ENCODE results near the gene MSI2.

Gene MSI2

DNA sequence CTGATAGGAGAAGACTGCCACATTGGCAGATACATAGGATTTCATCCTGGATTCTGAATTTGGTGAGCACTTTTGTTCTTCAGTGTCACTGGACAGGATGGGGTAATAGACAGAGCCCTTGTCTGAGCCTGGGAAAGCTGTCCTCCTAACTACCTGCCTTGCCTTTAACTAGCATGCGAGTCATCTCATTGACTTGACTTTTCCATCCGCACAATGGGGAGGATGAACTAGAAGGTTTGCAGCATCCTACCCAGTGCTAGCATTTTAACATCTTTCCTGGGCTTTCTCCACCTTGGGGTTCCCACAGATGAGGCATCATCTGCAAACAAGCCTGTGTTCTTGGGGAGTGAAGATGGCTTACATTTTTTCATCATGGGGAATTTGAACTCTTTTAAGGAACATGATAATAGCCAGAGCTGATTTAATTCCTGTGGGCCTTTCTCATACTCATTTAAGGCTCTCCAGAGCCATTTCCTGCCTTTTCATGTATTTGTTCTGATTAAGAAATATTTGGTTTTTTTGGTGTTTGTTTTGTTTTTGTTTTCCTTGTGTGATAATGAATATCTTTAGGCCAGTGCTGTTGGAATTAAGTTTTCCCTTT, 139.5 kb downstream of the MSI2 start:
- DNase-seq (ENCODE audit: low read depth in 2 of 2): no peak

DNA sequence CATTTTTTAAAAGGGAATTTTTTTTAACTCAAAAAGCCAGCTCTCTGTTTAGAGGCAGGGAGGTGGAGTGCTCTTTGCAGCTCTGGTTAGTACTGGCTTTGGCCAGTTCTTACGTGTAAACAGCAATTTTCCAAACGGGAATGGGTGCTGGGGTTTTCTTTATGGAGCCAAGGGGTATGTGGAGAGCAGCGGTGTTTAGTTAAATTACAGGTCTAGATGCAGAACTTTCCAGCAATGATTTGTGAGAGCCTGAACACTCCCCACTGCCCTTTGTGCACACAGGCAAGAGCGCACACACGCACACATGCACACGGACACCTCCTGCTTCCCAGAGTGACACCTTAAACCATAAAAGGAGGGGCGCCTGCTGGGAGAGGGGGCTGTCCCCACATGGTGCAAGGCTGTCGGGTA, 140.2 kb downstream of the MSI2 start:
- no peak for DNase-seq (ENCODE audit: low read depth in 2 of 2)

DNA sequence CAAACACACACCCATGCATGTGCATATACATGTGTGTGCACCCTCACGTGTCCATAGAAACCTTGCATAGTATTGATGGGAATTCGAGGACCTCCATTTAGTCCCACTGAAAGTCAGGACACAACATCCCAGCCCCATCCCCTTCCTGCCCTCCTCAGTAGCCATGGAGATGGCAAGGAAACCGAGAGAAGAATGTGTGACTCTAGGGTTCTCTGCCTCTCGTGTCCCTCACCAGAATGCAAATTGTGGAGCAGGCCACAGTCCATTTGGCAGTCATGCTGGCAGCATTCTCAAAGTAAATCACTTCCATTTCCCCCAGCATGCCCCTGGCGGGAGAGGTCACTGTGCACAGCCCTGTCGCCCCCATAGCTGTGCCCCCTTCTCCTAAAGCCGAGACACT, 141.1 kb downstream of the MSI2 start:
- DNase-seq (ENCODE audit: low read depth in 2 of 2): no peak

DNA sequence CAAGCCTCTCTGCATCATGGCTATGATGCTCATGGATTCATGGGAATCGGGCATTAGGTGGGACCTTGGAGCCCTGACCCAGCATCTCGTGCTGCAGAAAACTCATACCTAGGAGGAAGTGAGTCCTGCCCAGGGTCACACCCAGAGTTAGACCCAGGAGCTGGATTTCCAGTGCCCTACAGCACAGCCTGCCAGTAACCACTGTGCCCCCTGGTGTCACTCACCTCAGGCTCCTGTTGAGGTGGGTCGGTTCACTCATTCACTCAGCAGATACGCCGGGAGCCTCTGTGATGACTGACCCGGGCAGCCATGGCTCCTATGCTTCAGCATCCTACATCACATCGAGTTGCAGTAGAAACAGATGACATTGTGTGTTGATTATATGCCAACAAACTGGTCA, 143.4 kb downstream of the MSI2 start:
- no peak for DNase-seq (ENCODE audit: low read depth in 2 of 2)

DNA sequence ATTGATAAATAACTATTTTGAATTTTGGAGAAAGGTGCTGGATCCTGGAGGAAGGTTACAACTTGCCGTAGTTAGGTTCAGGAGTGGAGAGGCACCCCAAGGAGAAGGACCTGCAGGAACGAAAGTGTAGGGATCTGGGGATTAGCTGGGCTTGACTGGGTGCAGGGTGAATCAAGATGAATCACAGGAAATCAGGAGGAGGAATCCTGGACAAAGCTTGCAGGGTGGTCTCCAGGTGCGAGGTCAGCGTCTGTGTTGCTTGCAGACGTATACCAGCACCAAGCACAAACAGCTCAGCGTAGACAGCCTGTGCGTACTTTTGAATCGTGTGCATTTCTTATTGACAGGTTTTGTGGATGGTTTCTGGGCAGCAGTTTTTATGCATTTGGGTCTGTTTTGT, 144.3 kb downstream of the MSI2 start:
- DNase-seq (ENCODE audit: low read depth in 2 of 2): no peak

DNA sequence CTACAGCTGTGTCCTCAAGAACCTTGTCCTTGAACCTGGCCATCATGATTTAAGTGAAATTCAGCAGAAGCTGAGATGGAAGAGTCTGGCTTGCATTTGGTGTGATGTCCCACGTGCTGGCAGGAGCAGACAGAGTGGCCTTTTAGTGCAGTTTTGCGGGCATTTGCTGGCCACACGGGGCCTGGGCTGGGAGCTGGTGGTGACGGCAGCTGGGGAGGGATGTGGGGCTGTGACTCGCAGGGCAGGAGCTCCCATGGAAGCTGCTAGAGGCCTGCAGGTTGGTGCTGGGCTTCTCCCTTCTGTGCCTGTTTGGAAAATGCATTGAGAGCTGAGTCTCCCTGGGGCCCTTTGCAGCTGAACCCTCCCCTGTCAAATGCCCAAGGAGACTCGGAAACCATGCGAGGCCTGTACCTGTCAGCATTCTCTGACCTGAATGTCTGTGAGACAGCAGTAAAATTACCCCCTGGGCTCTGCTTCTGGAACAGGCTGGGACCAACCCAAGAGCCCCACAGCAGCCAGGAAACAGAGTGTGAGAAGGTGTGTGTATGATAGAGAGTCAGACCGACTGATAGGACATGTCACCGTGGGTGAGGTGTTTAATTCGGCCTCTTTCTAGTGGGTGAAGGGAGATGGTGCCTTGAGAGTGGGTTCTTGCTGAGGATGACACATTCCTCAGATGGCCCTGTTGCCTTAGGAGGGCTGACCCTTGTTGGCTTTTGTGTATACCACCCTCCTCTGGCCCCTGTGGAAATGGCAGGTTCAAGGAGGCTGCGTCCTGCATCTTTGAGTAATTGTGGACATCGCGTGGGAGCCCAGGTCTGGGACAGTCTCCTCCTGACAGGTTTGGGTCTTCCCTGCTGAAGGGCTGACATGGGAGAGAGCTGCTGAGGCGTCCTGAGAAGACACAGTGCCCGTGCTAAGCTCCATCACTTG, 145.5 kb downstream of the MSI2 start:
- DNase-seq (ENCODE audit: low read depth in 2 of 2): no peak

DNA sequence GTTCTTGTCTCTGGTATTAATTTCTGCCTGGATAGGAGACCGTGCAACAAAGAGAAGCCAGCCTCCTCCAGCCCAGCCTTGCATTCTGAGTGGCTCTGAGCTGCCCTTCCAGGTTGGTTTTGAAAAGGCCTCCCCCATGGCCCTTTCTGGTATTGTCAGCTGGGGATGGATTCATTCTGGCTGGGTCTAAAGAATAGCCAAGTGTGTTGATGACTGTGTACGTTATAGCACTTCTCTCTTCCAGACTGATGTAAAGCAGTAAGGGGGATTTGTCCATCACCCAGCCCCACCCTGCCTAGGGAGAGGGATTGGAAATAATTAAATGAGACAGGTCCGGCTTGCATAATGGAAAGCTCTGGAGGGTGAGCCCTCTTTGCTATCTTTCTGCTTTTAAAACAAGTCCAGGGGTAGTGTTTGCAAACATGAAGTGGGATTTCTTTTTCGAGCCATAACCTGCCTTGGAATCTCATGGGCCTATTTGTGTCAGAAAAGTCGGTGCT, 146.4 kb downstream of the MSI2 start:
- DNase-seq (ENCODE audit: low read depth in 2 of 2): no peak

DNA sequence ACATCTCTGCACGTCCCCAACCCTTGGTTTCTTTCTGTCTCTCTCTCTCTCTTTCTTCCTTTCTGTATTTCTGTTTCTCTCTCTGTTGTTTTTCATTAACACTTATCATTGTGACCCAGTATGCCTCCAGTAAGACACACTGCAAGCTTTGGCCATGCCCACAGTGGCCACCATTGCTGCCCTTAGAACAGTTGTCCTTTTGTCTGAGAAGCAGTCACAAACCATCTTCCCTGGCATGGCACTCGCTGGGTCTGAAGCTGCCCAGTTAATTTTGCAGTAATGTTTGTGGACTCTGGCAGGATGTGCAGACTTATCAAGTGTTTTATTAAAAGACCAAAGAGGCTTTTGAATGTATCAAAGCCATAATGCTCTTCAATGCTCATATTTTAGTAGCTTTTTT, 146.9 kb downstream of the MSI2 start:
- no peak for DNase-seq (ENCODE audit: low read depth in 2 of 2)

DNA sequence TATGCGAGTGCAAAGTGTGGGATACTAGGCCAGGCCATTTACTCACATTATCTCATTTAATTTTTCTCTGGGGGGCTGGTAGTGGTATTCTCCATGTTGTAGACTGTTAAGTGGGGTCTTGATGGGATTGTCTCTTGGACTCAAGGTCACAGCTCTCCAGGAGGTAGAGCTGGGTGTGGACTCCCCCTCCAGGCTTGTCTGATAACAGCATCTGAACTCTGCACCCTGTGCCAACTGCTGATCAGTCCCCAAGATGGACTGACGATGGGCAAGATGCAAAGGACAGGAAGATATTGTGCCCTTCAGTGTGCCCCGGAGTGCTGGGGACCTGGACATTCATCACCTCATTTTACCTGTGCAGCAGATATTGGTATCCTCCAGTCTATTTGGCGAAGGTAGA, 147.8 kb downstream of the MSI2 start:
- DNase-seq (ENCODE audit: low read depth in 2 of 2): no peak

DNA sequence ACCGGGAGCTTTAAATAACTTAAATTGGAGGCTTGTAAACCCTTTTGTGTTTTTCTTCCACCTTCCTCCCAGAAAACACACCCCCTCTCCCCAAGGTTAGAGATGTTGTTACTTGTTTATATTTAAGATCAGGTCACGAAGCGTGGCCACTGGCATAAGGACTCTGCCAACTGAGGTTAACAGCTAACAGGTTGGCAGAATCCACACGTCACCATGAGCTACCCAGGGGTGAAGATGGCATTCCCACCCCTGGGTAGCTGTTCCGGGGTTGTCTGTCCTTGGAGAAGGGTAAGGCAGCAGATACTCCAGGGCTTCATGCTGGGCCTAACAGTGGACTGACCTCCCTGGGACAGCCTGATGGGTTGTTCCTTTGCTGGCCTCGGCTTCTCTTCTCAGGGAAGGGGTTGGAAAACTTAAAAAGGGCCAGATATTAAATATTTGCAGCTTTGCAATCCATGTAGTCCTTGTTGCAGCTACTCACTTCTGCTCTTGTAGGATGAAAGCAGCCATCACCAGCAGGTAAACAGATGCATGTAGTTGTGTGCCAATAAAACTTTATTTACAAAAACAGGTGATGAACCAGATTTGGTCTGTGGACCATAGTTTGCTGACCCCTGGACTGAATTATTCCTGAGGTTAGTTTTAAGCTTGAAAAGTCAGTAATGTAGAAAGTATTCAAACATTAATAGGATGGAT, 148.6 kb downstream of the MSI2 start:
- no peak for DNase-seq (ENCODE audit: low read depth in 2 of 2)

DNA sequence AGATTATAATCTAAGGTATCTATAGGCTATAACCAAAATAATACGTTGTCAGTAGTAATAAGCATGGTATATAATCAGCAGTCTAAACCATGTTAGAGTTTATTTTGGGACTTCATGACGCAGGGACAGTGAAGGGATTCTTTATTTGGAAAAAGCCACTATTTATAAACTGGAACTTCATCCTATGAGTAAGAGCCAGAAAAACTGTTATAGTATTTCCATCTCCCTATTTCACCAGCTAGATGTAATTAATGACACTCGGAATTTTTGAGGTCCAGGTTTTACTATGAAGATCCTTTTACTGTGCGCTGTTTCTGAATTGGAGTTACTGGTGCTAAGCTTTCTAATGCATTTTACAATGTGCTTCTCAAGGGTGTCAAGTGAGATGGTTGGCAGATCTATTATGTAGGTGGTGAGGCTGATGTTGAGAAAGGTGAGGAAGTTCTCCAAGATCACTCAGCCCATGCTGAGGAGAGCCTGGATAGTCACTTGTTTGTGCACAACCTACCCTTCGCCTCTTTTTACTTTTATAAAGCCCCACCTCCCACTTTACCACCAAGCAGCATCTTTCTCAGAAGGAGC, 149.3 kb downstream of the MSI2 start:
- no peak for DNase-seq (ENCODE audit: low read depth in 2 of 2)

DNA sequence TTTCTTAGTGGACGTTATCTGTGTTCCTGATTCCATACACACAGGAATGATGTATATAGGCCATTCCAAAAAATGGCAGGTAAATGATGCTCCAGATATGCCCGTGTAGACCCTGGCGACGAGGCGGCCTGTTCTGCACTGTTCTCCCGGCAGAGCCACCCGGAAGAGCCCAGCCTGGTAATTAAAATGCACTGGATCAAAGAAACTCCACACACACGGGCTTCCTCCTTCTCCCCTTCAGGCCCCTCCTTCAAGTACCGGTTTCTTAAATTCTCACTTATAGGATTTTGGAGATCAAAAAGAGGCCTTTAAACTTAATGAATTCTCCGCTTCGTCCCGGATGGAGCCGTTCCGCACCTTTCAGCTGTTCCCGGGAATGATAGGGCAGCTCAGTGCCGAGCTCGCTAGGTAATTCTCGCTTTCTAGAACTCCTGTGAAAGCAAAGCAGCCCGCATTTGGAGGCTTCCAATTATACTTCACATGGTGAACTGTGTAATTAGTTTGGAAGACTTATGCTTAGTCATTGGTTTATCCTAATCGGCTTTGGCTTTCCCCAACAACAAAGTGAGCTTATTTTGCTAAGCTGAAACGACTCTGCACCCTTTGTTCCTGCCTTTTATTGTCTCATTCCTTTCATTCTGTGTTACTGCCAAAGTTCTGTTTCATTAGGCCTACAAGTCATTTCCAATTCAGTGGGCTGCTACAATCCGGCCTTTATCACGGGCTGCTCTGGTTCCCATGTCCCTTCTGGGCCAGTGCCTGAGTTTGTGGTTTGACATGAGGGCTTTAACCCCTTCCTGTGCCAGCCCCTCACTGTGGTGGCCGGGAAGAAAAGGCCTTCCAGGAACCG, 150.0 kb downstream of the MSI2 start:
- no peak for DNase-seq (ENCODE audit: low read depth in 2 of 2)

DNA sequence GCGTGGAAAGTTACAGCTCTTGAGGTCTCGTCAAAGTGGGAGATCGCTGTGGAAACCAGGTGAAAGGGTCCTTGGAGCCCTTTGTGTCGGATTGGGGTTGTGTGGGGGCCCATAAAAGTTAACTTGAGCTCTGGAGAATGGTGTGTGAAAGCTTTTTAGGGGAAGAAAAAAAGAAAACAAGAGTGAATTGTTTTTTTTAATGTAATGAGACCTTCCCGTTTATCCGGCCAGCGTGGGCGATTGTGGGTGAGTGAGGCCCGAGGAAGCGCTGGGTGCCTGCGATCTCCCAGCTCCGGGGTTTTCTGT, 150.6 kb downstream of the MSI2 start:
- no peak for DNase-seq (ENCODE audit: low read depth in 2 of 2)

DNA sequence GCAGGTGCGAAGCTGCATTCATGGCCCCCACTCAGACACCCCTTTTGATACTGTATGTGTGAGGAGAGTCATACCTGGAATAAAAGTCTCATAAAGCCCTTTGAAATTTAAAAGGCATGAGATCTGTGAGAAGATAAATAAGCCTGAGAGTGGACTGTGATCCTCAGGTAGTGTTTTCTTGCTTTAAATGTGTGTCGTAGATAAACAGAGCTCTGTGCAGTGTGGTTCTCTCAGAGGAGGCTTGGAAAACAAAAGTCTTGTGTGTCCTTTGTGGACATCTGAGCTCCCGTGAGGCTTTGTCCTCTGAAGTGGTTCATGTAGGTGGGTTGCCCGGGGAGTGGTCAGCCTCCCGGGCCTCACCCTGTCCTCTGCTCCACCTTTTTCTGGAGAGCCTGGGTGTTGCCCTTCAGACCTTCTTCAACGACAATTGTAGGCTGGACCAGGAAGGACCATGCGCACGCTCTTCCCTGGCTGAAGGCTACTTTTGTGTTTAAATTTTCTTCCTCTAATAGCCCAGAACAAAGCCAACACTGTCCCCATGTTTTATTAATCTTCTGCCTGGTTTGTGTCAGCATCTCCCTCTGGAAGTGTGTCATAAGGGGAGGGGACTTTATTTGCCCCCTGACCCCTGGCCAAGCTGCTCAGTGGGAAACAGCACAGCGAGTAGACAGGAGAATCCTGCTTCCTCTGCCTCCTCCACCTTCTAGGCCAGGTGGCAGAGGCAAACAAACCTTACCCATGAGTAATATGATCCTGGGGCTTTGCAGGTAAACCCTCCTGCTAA, 151.2 kb downstream of the MSI2 start:
- DNase-seq (ENCODE audit: low read depth in 2 of 2): no peak

DNA sequence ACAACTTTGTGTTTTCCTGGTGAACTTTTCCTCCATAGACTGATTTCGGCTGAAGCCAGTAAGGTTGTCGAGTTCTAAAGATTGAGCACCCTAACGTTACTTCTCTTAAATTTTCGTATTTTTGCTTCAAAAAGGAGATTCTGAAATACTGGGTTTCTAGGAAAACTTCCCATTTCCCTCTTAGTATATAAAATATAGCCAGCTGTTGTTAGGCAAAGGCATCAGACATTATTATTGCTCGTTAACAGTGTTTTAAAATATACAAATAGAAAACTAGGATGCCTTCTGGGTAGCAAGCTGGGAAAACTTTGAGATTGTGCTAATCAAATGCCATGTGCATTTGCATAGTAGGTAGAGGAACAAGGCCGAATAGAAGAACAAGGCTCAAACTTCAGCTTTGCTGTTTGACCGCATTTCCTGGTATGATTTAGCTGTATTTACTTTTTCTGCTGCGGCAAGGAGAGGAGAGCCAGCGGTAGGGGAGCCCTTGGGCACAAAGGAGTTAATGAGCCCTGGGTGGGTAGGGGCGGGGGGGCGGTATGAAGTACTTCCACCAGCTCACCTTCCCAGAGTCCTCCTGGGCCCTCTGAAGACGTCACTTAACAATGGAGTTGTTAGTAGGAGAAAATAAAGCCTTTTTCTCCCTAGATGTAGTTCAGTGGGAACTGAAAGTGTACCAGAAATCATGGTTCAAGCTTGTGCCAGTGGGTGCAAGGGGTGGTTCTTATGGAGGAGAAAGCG, 151.9 kb downstream of the MSI2 start:
- no peak for DNase-seq (ENCODE audit: low read depth in 2 of 2)

DNA sequence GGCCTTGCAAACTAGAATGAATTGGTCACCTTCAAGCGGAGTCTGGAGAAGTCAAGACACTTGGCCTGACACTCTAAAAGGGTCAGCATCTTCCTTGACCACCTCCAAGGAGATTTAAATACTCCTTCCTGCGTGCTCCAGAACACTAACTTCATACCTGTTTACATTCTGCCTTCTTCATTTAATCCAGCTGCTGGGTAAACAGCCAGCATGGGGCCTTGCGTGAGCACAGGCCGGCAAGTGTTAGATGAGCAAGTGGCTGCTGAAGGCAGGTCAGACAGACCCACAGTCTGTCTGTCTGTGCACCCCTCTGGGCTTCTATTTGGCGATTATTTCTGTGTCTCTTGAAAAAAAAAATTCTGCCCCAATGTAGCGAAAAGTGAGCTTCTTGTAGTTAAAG, 153.8 kb downstream of the MSI2 start:
- DNase-seq (ENCODE audit: low read depth in 2 of 2): no peak

DNA sequence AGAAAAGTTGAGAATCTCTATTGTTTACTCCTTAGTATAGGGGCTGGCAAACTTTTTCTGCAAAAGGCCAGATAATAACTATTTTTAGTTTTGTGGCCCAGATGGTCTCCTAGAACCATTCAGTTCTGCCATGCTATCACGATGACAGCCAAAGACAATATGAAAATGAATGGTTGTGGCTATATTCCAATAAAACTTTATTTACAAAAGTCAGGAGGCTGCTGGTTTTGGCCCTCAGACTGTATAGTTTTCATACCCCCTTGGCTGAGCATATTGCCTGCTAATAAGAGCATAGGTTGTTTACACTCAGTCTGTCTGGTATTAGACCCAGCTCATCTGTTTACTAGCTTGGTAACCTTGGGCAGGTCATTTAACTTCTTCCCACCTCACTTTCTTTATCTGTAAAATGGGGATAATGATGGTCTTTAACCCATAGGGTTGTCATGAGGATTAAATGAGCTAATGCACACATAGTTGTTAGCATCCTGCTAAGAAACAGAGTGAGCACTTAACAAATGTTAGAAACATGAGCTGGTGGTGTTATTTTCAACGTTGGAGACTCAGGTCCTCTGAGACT, 156.3 kb downstream of the MSI2 start:
- no peak for DNase-seq (ENCODE audit: low read depth in 2 of 2)

DNA sequence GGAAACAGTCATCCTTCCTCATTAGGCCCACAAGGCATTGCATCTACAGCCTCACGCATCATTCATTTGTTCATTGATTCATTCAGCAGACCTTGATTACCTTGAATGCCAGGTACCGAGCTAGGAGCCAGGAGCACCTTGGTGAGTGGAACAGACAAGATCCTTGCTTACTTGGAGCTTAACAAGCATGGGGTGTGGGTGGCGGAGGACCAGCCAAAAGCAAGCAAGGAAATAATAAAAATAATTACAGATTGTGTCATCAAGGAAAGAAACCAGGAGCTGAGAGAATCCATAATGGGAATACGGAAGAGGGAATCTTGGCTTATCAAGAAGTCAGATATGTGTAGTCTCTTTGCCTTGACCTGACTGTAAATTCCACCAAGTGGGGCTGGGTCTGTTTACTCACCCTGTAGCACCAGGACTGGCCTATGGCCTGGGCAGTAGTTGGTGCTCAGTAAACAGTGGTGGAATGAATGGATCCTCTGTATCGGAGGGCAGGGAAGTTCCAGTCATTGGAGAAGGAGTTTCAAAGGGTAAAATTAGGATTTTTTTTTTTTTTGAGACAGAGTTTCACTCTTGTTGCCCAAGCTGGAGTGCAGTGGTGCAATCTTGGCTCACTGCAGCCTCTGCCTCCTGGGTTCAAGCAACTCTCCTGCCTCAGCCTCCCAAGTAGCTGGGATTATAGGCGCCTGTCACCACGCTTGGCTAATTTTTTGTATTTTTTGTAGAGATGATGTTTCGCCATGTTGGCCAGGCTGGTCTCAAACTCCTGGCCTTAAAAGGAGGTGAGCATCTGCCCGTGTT, 157.7 kb downstream of the MSI2 start:
- DNase-seq (ENCODE audit: low read depth in 2 of 2): no peak

DNA sequence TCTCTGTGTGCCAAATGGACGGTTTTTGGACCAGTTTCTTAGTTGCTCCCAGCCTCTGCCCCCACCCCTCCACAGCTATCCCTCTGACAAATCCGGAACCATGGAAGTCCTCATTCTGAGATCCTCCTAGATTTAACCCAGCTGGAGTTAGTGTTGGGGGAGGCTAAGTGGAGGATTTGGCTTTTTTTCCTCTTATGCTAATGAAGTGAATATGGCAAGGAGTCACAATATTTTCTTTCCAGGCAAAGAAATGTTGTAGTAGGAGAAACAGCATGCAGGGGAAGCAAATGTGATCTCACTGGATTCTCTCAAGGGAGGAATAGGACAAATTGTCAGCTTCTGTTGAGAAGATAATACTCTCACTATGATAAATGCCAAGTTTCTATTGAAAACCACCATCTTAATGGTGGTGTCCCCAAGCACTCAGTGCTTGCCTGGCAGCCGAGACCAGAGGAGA, 159.5 kb downstream of the MSI2 start:
- DNase-seq (ENCODE audit: low read depth in 2 of 2): no peak

All from stimulated activated CD4-positive, alpha-beta T cell treated with anti-CD3 and anti-CD28 coated beads, Interleukin-1b, Interleukin-23, amount 100 ng/mL, for 1 hour (primary cell).